Fibroblast of lung (primary cell): ENCODE results near the gene KRT3. TPM values are rescaled to one million over a fixed set of nuclear protein-coding genes. Genes with fewer than 3 reads are reported as not detected.
A peak's percentile ranks its signal among the peaks of the same experiment; 100 is the strongest.

Source experiments
- DNase-seq, 2 donors: peaks; one replicate each; pipeline versions ENCODE4 v3.0.0 to v3.0.0-alpha.2; 2010; ENCODE audit warnings: low read depth in 2 of 2
- H2AFZ ChIP-seq: 2 replicates; pipeline ENCODE4 v1.5.1; 2012; ENCODE audit warnings: low read length, control low read depth, inconsistent platforms
- H3K27ac ChIP-seq: 2 replicates; pipeline ENCODE4 v1.5.1; 2011; ENCODE audit warnings: low read length, control low read depth; ENCODE audit not compliant: insufficient read depth
- H3K27me3 ChIP-seq: 2 replicates; pipeline ENCODE4 v1.5.1; 2011; ENCODE audit warnings: mild to moderate bottlenecking, low read length; ENCODE audit not compliant: control insufficient read depth, insufficient read depth
- H3K36me3 ChIP-seq: 2 replicates; pipeline ENCODE4 v1.5.1; 2011; ENCODE audit warnings: low read length; ENCODE audit not compliant: control insufficient read depth, insufficient read depth
- H3K4me1 ChIP-seq: 2 replicates; pipeline ENCODE4 v1.5.1; 2011; ENCODE audit warnings: low read length; ENCODE audit not compliant: control insufficient read depth, insufficient read depth; ENCODE audit errors: extremely low read depth
- H3K4me2 ChIP-seq: 2 replicates; pipeline ENCODE4 v1.5.1; 2011; ENCODE audit warnings: low read length, control low read depth; ENCODE audit not compliant: insufficient read depth; ENCODE audit errors: extremely low read depth
- H3K4me3 ChIP-seq, 4 experiments: fragments of 200-600 bp in 1 of 4; sonication (generic) in 1 of 4; replicated peaks in 1 of 4; 2 replicates each; pipeline ENCODE4 v1.5.1; 2011 to 2016; ENCODE audit warnings: low read length in 4 of 4, low read depth in 3 of 4, mild to moderate bottlenecking in 3 of 4, control low read depth in 2 of 4, inconsistent platforms in 1 of 4, mixed read lengths in 1 of 4; ENCODE audit not compliant: insufficient read depth in 1 of 4; ENCODE audit errors: control extremely low read depth in 1 of 4
- H3K79me2 ChIP-seq: 2 replicates; pipeline ENCODE4 v1.5.1; 2012; ENCODE audit warnings: mild to moderate bottlenecking, low read length, inconsistent platforms; ENCODE audit not compliant: control insufficient read depth, insufficient read depth
- H3K9ac ChIP-seq: 2 replicates; pipeline ENCODE4 v1.5.1; 2011; ENCODE audit warnings: mild to moderate bottlenecking, low read length, control low read depth; ENCODE audit not compliant: insufficient read depth
- H3K9me3 ChIP-seq: 2 replicates; pipeline ENCODE4 v1.5.1; 2012; ENCODE audit warnings: low read depth, low read length; ENCODE audit not compliant: control insufficient read depth, insufficient read depth
- H4K20me1 ChIP-seq: 2 replicates; pipeline ENCODE4 v1.5.1; 2011; ENCODE audit warnings: low read length; ENCODE audit not compliant: control insufficient read depth, insufficient read depth; ENCODE audit errors: extremely low read depth
- EZH2 ChIP-seq: IDR thresholded peaks from 2 replicates; pipeline ENCODE4 v1.5.1; 2012; ENCODE audit warnings: low read length, control low read depth, mild to moderate bottlenecking; ENCODE audit errors: missing control alignments
- polyA plus RNA-seq, 2 donors: library from polyadenylated mRNA; depleted of rRNA in 1 of 2; stranded (reverse) in 1 of 2; unstranded in 1 of 2; fragments of >200 nt; gene quantifications; 2 replicates each; pipeline ENCODE4 v1.2.1, GENCODE V29; 2011 to 2012; ENCODE audit warnings: missing spikeins in 1 of 2
- total RNA-seq: library from RNA; depleted of rRNA; stranded (reverse); fragments of >200 nt; gene quantifications from 2 replicates; pipeline ENCODE4 v1.2.1, GENCODE V29; 2014
- TF ChIP-seq, protein P1 (sequence below), 2 donors: IDR thresholded peaks in 1 of 2; conservative IDR thresholded peaks in 1 of 2; 1 replicate in 1 of 2; 2 replicates in 1 of 2; pipeline ENCODE4 v1.5.1; 2011 to 2012; ENCODE audit warnings: low read length in 2 of 2, control low read depth in 1 of 2, inconsistent platforms in 1 of 2, low read depth in 1 of 2, mild to moderate bottlenecking in 1 of 2

KRT3 gene
- total and polyA plus RNA-seq, 2 donors (not counting 1 experiment from before 2014, with no cell fraction given), result not detected

DNA sequence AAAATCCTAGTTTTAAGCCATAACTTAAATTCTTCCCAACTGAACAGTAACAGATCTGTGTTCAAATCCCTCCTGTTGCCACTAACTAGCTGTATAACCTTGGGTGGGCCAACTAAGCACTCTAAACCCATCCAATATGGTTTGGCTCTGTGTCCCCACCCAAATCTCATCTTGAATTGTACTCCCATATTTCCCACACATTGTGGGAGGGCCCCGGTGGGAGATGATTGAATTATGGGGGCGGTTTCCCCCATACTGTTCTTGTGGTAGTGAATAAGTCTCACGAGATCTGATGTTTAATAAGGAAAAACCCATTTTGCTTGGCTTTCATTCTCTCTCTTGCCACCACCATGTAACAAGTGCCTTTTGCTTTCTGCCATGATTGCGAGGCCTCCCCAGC lies 19.2 kb upstream of the KRT3 start:
- Histone ChIP-seq H3K4me1 (no peaks in the 10 kb centered on the region), H3K27me3 (no peaks in the 10 kb centered on the region)
- no peak for DNase-seq

DNA sequence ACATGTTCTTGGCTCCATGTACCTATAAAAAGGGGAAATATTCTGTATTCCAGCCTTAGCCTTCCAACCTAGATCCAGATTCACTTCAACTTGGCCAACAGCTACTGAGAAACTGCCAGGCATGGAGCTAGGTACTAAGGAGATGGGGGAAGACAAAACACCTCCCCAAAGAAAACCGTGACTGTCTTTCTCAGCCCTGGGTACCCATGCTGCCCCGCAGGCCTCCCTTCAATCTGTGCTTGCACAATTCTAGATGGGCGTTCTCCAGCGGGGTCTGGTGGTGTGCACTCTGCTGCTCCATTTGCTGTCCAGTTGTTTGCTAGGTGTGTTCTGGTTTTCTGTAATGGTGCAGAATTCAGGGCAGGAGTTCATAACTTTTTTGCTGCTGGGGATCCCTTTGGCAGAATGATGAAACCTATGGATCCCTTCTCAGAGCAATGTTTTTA lies 18.8 kb upstream of the KRT3 start:
- H3K36me3 ChIP-seq, result no peaks in the 10 kb centered on the region
- H2AFZ ChIP-seq, result no peak overlapping the region
- H3K4me2 ChIP-seq, result no peak overlapping the region
- H3K9me3 ChIP-seq, result no peaks in the 10 kb centered on the region
- no peak overlapping the region for H3K4me3 ChIP-seq
- H3K27ac ChIP-seq, result no peak overlapping the region
- H3K27me3 ChIP-seq, result no peaks in the 10 kb centered on the region
- TF ChIP-seq, protein P1, sequence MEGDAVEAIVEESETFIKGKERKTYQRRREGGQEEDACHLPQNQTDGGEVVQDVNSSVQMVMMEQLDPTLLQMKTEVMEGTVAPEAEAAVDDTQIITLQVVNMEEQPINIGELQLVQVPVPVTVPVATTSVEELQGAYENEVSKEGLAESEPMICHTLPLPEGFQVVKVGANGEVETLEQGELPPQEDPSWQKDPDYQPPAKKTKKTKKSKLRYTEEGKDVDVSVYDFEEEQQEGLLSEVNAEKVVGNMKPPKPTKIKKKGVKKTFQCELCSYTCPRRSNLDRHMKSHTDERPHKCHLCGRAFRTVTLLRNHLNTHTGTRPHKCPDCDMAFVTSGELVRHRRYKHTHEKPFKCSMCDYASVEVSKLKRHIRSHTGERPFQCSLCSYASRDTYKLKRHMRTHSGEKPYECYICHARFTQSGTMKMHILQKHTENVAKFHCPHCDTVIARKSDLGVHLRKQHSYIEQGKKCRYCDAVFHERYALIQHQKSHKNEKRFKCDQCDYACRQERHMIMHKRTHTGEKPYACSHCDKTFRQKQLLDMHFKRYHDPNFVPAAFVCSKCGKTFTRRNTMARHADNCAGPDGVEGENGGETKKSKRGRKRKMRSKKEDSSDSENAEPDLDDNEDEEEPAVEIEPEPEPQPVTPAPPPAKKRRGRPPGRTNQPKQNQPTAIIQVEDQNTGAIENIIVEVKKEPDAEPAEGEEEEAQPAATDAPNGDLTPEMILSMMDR (conservative IDR thresholded peaks at IDR 0.05 in 1 of 2, IDR thresholded peaks at IDR 0.05 in 1 of 2; ENCODE audit: low read depth in 1 of 2, low read length in 2 of 2), result no peak
- no peak for TF ChIP-seq EZH2
- DNase-seq, result no peak
- no peaks in the 10 kb centered on the region for H4K20me1 ChIP-seq
- H3K9ac ChIP-seq, result no peak overlapping the region
- no peaks in the 10 kb centered on the region for H3K79me2 ChIP-seq
- no peaks in the 10 kb centered on the region for H3K4me1 ChIP-seq

More for the DNA sequence above, 19.2 kb upstream of the KRT3 start:
- no peak overlapping the region for H3K4me2 ChIP-seq
- no peaks in the 10 kb centered on the region for H3K36me3 ChIP-seq
- no peak overlapping the region for H2AFZ ChIP-seq
- no peaks in the 10 kb centered on the region for H3K79me2 ChIP-seq
- H3K4me3 ChIP-seq, result no peak overlapping the region
- no peak overlapping the region for H3K27ac ChIP-seq
- no peak overlapping the region for H3K9ac ChIP-seq
- H4K20me1 ChIP-seq, result no peaks in the 10 kb centered on the region
- H3K9me3 ChIP-seq, result no peaks in the 10 kb centered on the region
- TF ChIP-seq, protein P1 (conservative IDR thresholded peaks at IDR 0.05 in 1 of 2, IDR thresholded peaks at IDR 0.05 in 1 of 2; ENCODE audit: low read depth in 1 of 2, low read length in 2 of 2), result no peak
- TF ChIP-seq EZH2, result no peak

DNA sequence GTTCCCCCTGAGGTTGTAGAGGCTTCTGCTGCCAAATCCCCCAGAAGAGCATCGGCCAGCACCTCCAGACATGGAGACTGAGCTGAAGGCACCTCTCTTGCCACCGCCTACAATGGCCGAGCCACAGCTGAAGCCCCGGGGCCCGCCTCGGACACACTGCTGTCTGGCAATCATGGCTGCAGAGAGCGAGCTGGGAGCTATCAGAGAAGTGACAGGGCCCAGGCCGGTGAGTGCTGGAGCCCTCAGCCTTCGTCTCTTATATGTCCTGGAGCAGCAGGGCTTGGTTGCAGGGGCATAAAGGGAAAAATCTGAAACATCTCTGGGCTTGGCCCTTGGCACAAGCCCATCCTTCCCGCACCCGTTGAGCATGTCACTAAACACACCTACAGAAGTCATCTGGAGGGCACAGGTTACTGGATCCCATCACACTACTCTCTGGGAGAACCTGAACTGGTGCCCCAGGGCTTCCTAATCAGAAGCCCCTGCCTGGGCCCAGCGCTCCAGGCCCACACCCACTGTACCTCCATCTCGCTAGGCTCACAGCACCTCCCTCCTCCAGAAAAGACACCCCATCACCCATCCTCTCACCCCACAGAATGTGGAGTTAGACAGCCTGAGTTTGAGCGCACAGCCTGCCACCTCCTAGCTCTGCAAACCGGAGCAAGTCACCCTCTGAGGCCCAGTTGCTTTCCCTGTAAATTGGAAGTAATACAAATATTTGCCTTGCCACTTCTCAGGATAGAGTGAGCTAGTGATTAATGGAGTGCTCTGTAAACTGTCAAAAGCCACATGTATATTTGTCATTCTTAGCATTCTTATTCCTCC lies 18.2 kb upstream of the KRT3 start, which contains the start of gene KRT4:
Gene KRT4 (minus strand): TSS at position 232 of the 825 bp plus-strand sequence. CDS start 58 bp downstream, at position 174.
- Histone ChIP-seq H3K4me1 (no peaks in the 10 kb centered on the region), H3K9ac (no peak within 1 kb of the TSS), H3K9me3 (no peaks in the 10 kb centered on the region), H3K36me3 (no peaks in the 10 kb centered on the region), H3K4me3 (no peak within 1 kb of the TSS), H3K79me2 (no peaks in the 10 kb centered on the region), H3K27me3 (peaks cover 2% of the 10 kb centered on the region), H3K4me2 (no peak within 1 kb of the TSS), H2AFZ (no peak within 1 kb of the TSS), H4K20me1 (no peaks in the 10 kb centered on the region), H3K27ac (no peak within 1 kb of the TSS)
- TF ChIP-seq, protein P1 (conservative IDR thresholded peaks at IDR 0.05 in 1 of 2, IDR thresholded peaks at IDR 0.05 in 1 of 2; ENCODE audit: low read depth in 1 of 2, low read length in 2 of 2), result no peak
- no peak for TF ChIP-seq EZH2
- DNase-seq, result peak in 1 of 2 donors; percentile 71
